HG02678 (cell line): Measurements from ENCODE around the gene GNB5.

Experiments
- ATAC-seq: cut with Tn5 transposase; IDR thresholded peaks from one replicate; pipeline ENCODE4 v1.9.1; 2021; ENCODE audit warnings: mild to moderate bottlenecking, moderate library complexity; ENCODE audit not compliant: unreplicated experiment

GNB5 gene

DNA sequence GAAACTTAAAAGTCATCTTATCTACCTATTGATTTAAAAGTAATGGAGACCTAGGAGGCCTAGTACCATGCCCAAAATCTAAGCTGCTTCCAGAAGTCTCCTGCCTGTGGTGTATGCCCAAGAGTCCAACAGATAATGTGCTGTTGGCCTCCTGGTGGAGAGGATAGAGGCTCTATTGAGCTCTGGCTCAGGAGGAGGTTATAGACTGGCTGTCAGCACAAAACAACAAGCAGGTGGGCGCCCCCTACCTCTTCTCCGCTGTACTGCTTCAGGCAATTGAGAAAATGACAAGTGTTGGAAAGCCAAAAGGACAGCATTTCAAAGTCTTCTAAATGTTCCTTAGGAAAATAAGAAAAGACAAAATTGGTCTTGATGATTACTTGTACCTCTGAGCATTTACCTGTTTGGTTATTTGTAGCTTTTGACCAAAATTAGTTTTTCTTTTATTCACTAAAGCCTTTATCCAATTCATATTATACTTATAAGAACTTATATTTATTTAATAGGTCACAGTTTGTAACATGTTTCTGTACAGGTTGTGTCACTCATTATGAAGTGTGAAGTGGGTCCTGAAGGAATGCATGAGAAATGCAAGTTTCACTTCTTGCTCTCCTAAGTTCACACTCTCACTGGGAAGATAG is 17.2 kb upstream of the GNB5 start:
- ATAC-seq = peak; percentile 83

DNA sequence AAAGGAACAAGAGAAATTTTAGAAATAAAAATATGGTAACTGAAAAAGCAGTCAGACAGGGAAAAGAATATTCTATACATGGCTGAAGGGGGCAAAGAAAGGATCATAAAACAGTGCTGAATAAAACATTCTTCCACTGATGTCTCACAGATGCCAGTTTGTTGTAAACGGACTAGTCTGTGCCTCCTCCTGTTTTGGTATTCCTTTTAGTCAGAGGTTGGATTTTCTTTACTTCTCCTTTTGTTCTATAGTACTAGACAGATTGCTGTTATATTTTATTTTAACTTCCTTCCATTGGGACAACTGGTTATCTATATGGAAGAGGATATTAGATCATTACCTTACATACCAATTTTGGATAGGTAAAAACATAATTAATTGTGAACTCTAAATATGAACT is 16.0 kb upstream of the GNB5 start:
- no peak for ATAC-seq

GRCh38 chr15:52206446-52206845 is 15.3 kb upstream of the GNB5 start:
- ATAC-seq = no peak

GRCh38 chr15:52204657-52205056 is 13.5 kb upstream of the GNB5 start:
- ATAC-seq = no peak

- ATAC-seq = no peak
Measured at GRCh38 chr15:52200831-52201365, 9.7 kb upstream of the GNB5 start.

GRCh38 chr15:52199271-52199670 is 8.1 kb upstream of the GNB5 start:
- no peak for ATAC-seq

- ATAC-seq = no peak
Measured at GRCh38 chr15:52196891-52197290, 5.7 kb upstream of the GNB5 start.

DNA sequence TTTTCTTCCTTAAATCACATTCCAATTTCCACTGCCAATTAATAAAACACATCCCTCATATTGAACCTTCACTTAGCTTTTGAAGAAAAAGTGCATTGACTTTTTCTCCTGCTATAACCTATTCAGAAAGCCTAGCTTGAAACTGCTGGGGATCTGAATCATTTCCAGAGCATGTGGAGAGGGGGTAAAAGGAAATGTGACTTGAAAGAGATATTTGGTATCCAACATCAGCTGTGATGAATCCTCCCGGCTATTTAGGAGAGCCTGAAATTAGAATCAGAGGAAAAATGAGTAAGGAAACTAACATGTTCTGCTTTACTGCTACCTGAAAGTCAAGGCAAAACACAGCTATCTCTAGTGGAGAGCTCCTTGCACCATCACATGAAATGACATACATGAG is 2.6 kb upstream of the GNB5 start:
- ATAC-seq = no peak

GRCh38 chr15:52193321-52193720 is 2.1 kb upstream of the GNB5 start:
- ATAC-seq = no peak

GRCh38 chr15:52186651-52187486 is 4.3 kb downstream of the GNB5 start:
- ATAC-seq = no peak

GRCh38 chr15:52185151-52185561 is 6.0 kb downstream of the GNB5 start:
- no peak for ATAC-seq

GRCh38 chr15:52184721-52185120 is 6.5 kb downstream of the GNB5 start:
- no peak for ATAC-seq

- ATAC-seq = no peak
Measured at GRCh38 chr15:52183562-52184173, 7.5 kb downstream of the GNB5 start.

- ATAC-seq = no peak
Measured at GRCh38 chr15:52181938-52182780, 9.0 kb downstream of the GNB5 start.

GRCh38 chr15:52180851-52181450 is 10.2 kb downstream of the GNB5 start:
- ATAC-seq = no peak

- peak; percentile 20 for ATAC-seq
Measured at GRCh38 chr15:52180196-52180835, 10.9 kb downstream of the GNB5 start.

DNA sequence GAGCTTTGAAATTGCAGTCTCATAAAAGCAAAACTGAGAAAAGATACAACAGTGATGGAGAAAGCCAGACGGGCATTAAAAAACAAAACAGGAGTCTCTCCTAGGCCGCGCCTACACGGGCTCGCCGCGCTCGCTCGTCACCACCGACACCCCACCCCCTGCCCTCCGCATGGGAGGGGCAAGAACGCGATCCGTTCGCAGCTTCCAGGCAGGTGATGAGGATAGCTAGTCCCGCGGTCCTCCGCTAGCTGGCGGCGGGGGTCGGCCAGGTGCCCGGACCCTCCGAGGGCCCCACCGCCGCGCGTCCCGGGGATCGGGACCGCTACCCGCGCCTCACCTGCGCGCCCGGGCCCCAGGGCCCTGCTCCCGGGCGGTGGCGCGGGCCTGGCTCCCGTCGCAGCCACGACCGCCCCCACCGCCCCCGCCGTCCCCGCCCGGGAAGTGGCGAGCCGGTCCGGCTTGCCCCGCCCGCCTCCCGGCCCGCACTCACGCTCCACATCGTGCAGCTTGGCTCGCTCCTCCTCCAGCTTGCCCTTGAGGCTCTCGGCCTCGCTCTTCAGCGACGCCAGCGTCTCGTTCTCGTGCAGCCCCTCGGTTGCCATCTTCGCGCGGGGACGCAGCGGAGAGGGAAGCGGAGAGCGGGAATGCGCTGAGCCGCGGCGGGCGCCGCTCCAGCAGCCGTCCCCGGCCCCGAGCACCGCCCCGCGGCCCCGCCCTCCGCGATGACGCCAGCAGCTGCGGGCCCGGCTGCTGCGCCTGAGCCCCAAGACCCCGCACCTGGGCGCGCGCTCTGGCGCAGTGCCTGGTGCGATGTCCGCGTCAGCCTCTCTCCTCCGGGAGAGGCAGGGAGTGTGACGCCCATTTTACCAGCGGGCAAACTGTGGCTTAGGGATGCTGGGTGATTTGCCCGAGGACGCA is 11.7 kb downstream of the GNB5 start:
- peak; percentile 82 for ATAC-seq

DNA sequence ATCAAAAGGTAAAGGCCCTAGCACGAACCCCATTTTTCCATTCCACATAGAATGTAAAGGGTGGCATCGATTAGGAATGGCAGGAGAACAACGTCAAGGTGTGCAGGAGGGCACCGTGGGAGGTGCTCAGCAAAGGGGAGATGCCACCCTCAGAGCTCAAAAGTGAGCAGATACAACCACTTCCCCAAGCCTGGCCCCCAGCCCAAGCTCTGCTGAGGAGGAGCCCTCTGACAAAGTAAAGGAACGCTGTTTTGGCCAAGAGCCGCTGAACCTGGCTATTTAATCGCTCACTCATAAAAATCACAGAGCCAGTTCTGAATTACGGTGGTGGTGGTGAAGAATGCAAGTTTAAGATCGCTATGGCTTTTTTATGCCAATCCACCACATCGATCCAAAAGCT is 12.4 kb downstream of the GNB5 start:
- no peak for ATAC-seq

- ATAC-seq = no peak
Measured at GRCh38 chr15:52172869-52173268, 18.3 kb downstream of the GNB5 start.
